WTC11 (cell line): ENCODE results near the gene EVI2A. TPM values are rescaled to one million over a fixed set of nuclear protein-coding genes. Genes with fewer than 3 reads are reported as not detected.

ENCODE experiments used
- ATAC-seq: fragments of 200-7000 bp; cut with Tn5 transposase; 2 replicates; pipeline ENCODE4 v1.10.0; 2021; ENCODE audit warnings: mild to moderate bottlenecking, moderate library complexity
- CTCF ChIA-PET: fragments of 300-600 bp; sonication (Branson Sonifier 250); formaldehyde crosslinking; loops from one replicate; lab custom pipeline; 2021; ENCODE audit warnings: antibody characterized with exemption; lab: Charles Lee
- POLR2A ChIA-PET: fragments of 350-600 bp; sonication (Branson Sonifier 250); formaldehyde crosslinking; loops from one replicate; lab custom pipeline; 2021; ENCODE audit warnings: antibody characterized with exemption; lab: Charles Lee
- DNase-seq: peaks from one replicate; pipeline ENCODE4 v3.0.0; 2021; ENCODE audit warnings: low spot score
- H3K27ac Mint-ChIP-seq: 2 replicates; pipeline ENCODE4 v1.8.0; 2021; ENCODE audit warnings: mixed read lengths
- H3K27me3 Mint-ChIP-seq: 2 replicates; pipeline ENCODE4 v1.8.0; 2021; ENCODE audit warnings: low read depth, mild to moderate bottlenecking, moderate library complexity, mixed read lengths
- H3K36me3 Mint-ChIP-seq: 2 replicates; pipeline ENCODE4 v1.8.0; 2021; ENCODE audit warnings: mixed read lengths
- H3K4me1 Mint-ChIP-seq: 2 replicates; pipeline ENCODE4 v1.8.0; 2022; ENCODE audit warnings: mixed read lengths
- H3K4me3 Mint-ChIP-seq: 2 replicates; pipeline ENCODE4 v1.8.0; 2021; ENCODE audit warnings: mild to moderate bottlenecking, moderate library complexity, mixed read lengths
- H3K9me3 Mint-ChIP-seq: 2 replicates; pipeline ENCODE4 v1.8.0; 2021; ENCODE audit warnings: mixed read lengths
- ARID4B ChIP-seq: sonication (generic); formaldehyde crosslinking; IDR thresholded peaks from 2 replicates; pipeline ENCODE4 v1.8.0; 2023; ENCODE audit warnings: missing genetic modification reagents, mild to moderate bottlenecking, borderline replicate concordance
- CDX4 ChIP-seq: fragments of 250-450 bp; sonication (Bioruptor Pico); IDR thresholded peaks from 2 replicates; pipeline ENCODE4 v1.9.0; 2021; ENCODE audit warnings: moderate library complexity, mild to moderate bottlenecking, inconsistent platforms, borderline replicate concordance
- CREM ChIP-seq: sonication (generic); formaldehyde crosslinking; IDR thresholded peaks from 2 replicates; pipeline ENCODE4 v1.8.1; 2022; ENCODE audit warnings: mild to moderate bottlenecking, missing genetic modification reagents, moderate library complexity
- CTCF ChIP-seq: fragments of 200-600 bp; IDR thresholded peaks from 2 replicates; pipeline ENCODE4 v1.8.0; 2022; ENCODE audit warnings: antibody characterized with exemption
- ELF4 ChIP-seq: sonication (generic); formaldehyde crosslinking; IDR thresholded peaks from 2 replicates; pipeline ENCODE4 v1.8.1; 2022; ENCODE audit warnings: low read depth, mild to moderate bottlenecking, moderate library complexity, missing genetic modification reagents
- EMX1 ChIP-seq: fragments of 250-450 bp; sonication (Bioruptor Pico); IDR thresholded peaks from 2 replicates; pipeline ENCODE4 v1.8.0; 2021; ENCODE audit warnings: mild to moderate bottlenecking
- GRHL2 ChIP-seq: fragments of 250-450 bp; sonication (Bioruptor Pico); IDR thresholded peaks from 2 replicates; pipeline ENCODE4 v1.8.0; 2022; ENCODE audit warnings: mild to moderate bottlenecking, moderate library complexity; ENCODE audit not compliant: insufficient replicate concordance, severe bottlenecking
- OVOL2 ChIP-seq: fragments of 250-450 bp; sonication (Bioruptor Pico); IDR thresholded peaks from 2 replicates; pipeline ENCODE4 v1.9.0; 2021; ENCODE audit warnings: mild to moderate bottlenecking, borderline replicate concordance
- RORB ChIP-seq: fragments of 250-450 bp; sonication (Bioruptor Pico); IDR thresholded peaks from 2 replicates; pipeline ENCODE4 v1.9.0; 2021; ENCODE audit warnings: mild to moderate bottlenecking
- ZBTB21 ChIP-seq: sonication (generic); formaldehyde crosslinking; IDR thresholded peaks from 2 replicates; pipeline ENCODE4 v1.8.1; 2023; ENCODE audit warnings: mild to moderate bottlenecking, missing genetic modification reagents, borderline replicate concordance
- ZBTB43 ChIP-seq: sonication (generic); formaldehyde crosslinking; IDR thresholded peaks from 2 replicates; pipeline ENCODE4 v1.8.1; 2023; ENCODE audit warnings: mild to moderate bottlenecking, missing genetic modification reagents
- ZNF121 ChIP-seq: sonication (generic); formaldehyde crosslinking; IDR thresholded peaks from 2 replicates; pipeline ENCODE4 v1.8.0; 2023; ENCODE audit warnings: missing genetic modification reagents
- ZNF416 ChIP-seq: fragments of 250-450 bp; sonication (Bioruptor Pico); IDR thresholded peaks from 2 replicates; pipeline ENCODE4 v1.9.0; 2021; ENCODE audit warnings: mild to moderate bottlenecking, inconsistent platforms
- total RNA-seq: library from RNA; stranded (reverse); gene quantifications from 3 replicates; pipeline ENCODE4 v1.2.3, GENCODE V29; 2021
- TF ChIP-seq, protein P1 (sequence below): sonication (generic); formaldehyde crosslinking; conservative IDR thresholded peaks from 2 replicates; pipeline ENCODE4 v1.8.1; 2023; ENCODE audit warnings: mild to moderate bottlenecking, low read depth, missing genetic modification reagents, moderate library complexity
- TF ChIP-seq, protein P2 (sequence below): sonication (generic); formaldehyde crosslinking; IDR thresholded peaks from 2 replicates; pipeline ENCODE4 v1.8.0; 2022; ENCODE audit warnings: missing genetic modification reagents
- TF ChIP-seq, protein P3 (sequence below): sonication (generic); formaldehyde crosslinking; IDR thresholded peaks from 2 replicates; pipeline ENCODE4 v1.8.1; 2022; ENCODE audit warnings: low read depth, missing genetic modification reagents, borderline replicate concordance

The EVI2A gene
- total RNA-seq, 1 experiment from 2014 or later: 0.15 TPM

GRCh38 chr17:31329221-31329620 lies 7.8 kb upstream of the EVI2A start (continued):
- no peak for TF ChIP-seq ARID4B (CRISPR knock-in tag)

- no peak for ATAC-seq
Observed at GRCh38 chr17:31328160-31328535, 6.7 kb upstream of the EVI2A start.

More at GRCh38 chr17:31328160-31328535, 6.7 kb upstream of the EVI2A start:
- Mint-ChIP-seq H3K36me3 (no peaks in the 10 kb centered on the region; the same call in 1 of the 2 replicates), H3K4me3 (no peak overlapping the region), H3K27ac (no peak overlapping the region), H3K4me1 (no peaks in the 10 kb centered on the region), H3K9me3 (no peaks in the 10 kb centered on the region), H3K27me3 (no peaks in the 10 kb centered on the region)
- ChIA-PET CTCF (no interaction called here), POLR2A (no interaction called here)
- DNase-seq: no peak
- TF ChIP-seq ZNF416 (CRISPR knock-in tag): no peak
- TF ChIP-seq, protein P1, sequence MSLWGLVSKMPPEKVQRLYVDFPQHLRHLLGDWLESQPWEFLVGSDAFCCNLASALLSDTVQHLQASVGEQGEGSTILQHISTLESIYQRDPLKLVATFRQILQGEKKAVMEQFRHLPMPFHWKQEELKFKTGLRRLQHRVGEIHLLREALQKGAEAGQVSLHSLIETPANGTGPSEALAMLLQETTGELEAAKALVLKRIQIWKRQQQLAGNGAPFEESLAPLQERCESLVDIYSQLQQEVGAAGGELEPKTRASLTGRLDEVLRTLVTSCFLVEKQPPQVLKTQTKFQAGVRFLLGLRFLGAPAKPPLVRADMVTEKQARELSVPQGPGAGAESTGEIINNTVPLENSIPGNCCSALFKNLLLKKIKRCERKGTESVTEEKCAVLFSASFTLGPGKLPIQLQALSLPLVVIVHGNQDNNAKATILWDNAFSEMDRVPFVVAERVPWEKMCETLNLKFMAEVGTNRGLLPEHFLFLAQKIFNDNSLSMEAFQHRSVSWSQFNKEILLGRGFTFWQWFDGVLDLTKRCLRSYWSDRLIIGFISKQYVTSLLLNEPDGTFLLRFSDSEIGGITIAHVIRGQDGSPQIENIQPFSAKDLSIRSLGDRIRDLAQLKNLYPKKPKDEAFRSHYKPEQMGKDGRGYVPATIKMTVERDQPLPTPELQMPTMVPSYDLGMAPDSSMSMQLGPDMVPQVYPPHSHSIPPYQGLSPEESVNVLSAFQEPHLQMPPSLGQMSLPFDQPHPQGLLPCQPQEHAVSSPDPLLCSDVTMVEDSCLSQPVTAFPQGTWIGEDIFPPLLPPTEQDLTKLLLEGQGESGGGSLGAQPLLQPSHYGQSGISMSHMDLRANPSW (CRISPR knock-in tag): no peak
- TF ChIP-seq, protein P2, sequence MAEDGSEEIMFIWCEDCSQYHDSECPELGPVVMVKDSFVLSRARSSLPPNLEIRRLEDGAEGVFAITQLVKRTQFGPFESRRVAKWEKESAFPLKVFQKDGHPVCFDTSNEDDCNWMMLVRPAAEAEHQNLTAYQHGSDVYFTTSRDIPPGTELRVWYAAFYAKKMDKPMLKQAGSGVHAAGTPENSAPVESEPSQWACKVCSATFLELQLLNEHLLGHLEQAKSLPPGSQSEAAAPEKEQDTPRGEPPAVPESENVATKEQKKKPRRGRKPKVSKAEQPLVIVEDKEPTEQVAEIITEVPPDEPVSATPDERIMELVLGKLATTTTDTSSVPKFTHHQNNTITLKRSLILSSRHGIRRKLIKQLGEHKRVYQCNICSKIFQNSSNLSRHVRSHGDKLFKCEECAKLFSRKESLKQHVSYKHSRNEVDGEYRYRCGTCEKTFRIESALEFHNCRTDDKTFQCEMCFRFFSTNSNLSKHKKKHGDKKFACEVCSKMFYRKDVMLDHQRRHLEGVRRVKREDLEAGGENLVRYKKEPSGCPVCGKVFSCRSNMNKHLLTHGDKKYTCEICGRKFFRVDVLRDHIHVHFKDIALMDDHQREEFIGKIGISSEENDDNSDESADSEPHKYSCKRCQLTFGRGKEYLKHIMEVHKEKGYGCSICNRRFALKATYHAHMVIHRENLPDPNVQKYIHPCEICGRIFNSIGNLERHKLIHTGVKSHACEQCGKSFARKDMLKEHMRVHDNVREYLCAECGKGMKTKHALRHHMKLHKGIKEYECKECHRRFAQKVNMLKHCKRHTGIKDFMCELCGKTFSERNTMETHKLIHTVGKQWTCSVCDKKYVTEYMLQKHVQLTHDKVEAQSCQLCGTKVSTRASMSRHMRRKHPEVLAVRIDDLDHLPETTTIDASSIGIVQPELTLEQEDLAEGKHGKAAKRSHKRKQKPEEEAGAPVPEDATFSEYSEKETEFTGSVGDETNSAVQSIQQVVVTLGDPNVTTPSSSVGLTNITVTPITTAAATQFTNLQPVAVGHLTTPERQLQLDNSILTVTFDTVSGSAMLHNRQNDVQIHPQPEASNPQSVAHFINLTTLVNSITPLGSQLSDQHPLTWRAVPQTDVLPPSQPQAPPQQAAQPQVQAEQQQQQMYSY (CRISPR knock-in tag): no peak
- TF ChIP-seq EMX1 (CRISPR knock-in tag): no peak
- TF ChIP-seq, protein P3, sequence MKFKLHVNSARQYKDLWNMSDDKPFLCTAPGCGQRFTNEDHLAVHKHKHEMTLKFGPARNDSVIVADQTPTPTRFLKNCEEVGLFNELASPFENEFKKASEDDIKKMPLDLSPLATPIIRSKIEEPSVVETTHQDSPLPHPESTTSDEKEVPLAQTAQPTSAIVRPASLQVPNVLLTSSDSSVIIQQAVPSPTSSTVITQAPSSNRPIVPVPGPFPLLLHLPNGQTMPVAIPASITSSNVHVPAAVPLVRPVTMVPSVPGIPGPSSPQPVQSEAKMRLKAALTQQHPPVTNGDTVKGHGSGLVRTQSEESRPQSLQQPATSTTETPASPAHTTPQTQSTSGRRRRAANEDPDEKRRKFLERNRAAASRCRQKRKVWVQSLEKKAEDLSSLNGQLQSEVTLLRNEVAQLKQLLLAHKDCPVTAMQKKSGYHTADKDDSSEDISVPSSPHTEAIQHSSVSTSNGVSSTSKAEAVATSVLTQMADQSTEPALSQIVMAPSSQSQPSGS (CRISPR knock-in tag): no peak
- no peak for TF ChIP-seq ZBTB21
- TF ChIP-seq CREM (CRISPR knock-in tag): no peak
- TF ChIP-seq ELF4 (CRISPR knock-in tag): no peak
- TF ChIP-seq CTCF: no peak
- TF ChIP-seq GRHL2 (CRISPR knock-in tag): no peak
- TF ChIP-seq CDX4 (CRISPR knock-in tag): no peak
- TF ChIP-seq ZBTB43 (CRISPR knock-in tag): no peak
- TF ChIP-seq RORB (CRISPR knock-in tag): no peak
- no peak for TF ChIP-seq ZNF121 (CRISPR knock-in tag)
- no peak for TF ChIP-seq OVOL2 (CRISPR knock-in tag)
